ENCODE data around the gene GUCY1B1. TPM values are rescaled to one million over a fixed set of nuclear protein-coding genes. Genes with fewer than 3 reads are reported as not detected.

GUCY1B1 gene
- polyA plus RNA-seq, 1 donor (not counting 4 experiments of a cell fraction or from before 2014, with no cell fraction given): 0.05 TPM

- no peak overlapping the region for H3K4me2 ChIP-seq (ENCODE audit: control insufficient read depth, extremely low read depth, insufficient read depth, low read depth, low read length)
- H3K4me1 ChIP-seq (ENCODE audit: control insufficient read depth, extremely low read depth, insufficient read depth, low read length): no peaks in the 10 kb centered on the region
- H3K27ac ChIP-seq (ENCODE audit: control insufficient read depth, insufficient read depth, low read length): no peak overlapping the region
- no peak for DNase-seq (ENCODE audit: low read depth, low spot score)
- no peak for TF ChIP-seq EZH2 (IDR thresholded peaks at IDR 0.05; ENCODE audit: low read length)
- no peak for TF ChIP-seq CTCF (optimal IDR thresholded peaks at IDR 0.05 in 1 of 3, IDR thresholded peaks at IDR 0.05 in 1 of 3, conservative IDR thresholded peaks at IDR 0.05 in 1 of 3; ENCODE audit: extremely low read depth in 1 of 3, insufficient read depth in 2 of 3, low read length in 3 of 3)
- H3K9me3 ChIP-seq (ENCODE audit: control insufficient read depth, low read depth, low read length): no peaks in the 10 kb centered on the region
- no peak overlapping the region for H2AFZ ChIP-seq (ENCODE audit: control insufficient read depth, low read length)
- no peaks in the 10 kb centered on the region for H4K20me1 ChIP-seq (ENCODE audit: control insufficient read depth, extremely low read depth, insufficient read depth, low read length)
- dilution Hi-C loops (cut with MboI; ENCODE audit: extremely low pct_ligation_motif_present, low sequenced_read_pairs): no loop called here
- H3K9me1 ChIP-seq (ENCODE audit: control insufficient read depth, extremely low read depth, insufficient read depth, low read length): no peaks in the 10 kb centered on the region
- no peak overlapping the region for H3K9ac ChIP-seq (ENCODE audit: control insufficient read depth, extremely low read depth, insufficient read depth, low read length)
- no peaks in the 10 kb centered on the region for H3K79me2 ChIP-seq (ENCODE audit: control insufficient read depth, insufficient read depth, low read length)
- no peaks in the 10 kb centered on the region for H3K27me3 ChIP-seq (ENCODE audit: control insufficient read depth, extremely low read depth, insufficient read depth, low read length)
- H3K36me3 ChIP-seq (ENCODE audit: control insufficient read depth in 2 of 2, extremely low read depth in 1 of 2, insufficient read depth in 2 of 2, low read length in 2 of 2): no peaks in the 10 kb centered on the region
- H3K4me3 ChIP-seq (ENCODE audit: control insufficient read depth in 2 of 3, extremely low read depth in 1 of 3, insufficient read depth in 2 of 3, low read depth in 1 of 3, low read length in 3 of 3): no peak overlapping the region
- no peak for FAIRE-seq
These were observed 9.8 kb upstream of the GUCY1B1 start for GRCh38 chr4:155749041-155749440.

- no peaks in the 10 kb centered on the region for H3K36me3 ChIP-seq (ENCODE audit: control insufficient read depth in 2 of 2, extremely low read depth in 1 of 2, insufficient read depth in 2 of 2, low read length in 2 of 2)
- H2AFZ ChIP-seq (ENCODE audit: control insufficient read depth, low read length): no peak overlapping the region
- H3K79me2 ChIP-seq (ENCODE audit: control insufficient read depth, insufficient read depth, low read length): no peaks in the 10 kb centered on the region
- no peaks in the 10 kb centered on the region for H3K9me3 ChIP-seq (ENCODE audit: control insufficient read depth, low read depth, low read length)
- no peak overlapping the region for H3K4me3 ChIP-seq (ENCODE audit: control insufficient read depth in 2 of 3, extremely low read depth in 1 of 3, insufficient read depth in 2 of 3, low read depth in 1 of 3, low read length in 3 of 3)
- no peak overlapping the region for H3K27ac ChIP-seq (ENCODE audit: control insufficient read depth, insufficient read depth, low read length)
- no peak overlapping the region for H3K4me2 ChIP-seq (ENCODE audit: control insufficient read depth, extremely low read depth, insufficient read depth, low read depth, low read length)
- no peak overlapping the region for H3K9ac ChIP-seq (ENCODE audit: control insufficient read depth, extremely low read depth, insufficient read depth, low read length)
- TF ChIP-seq EZH2 (IDR thresholded peaks at IDR 0.05; ENCODE audit: low read length): no peak
- no peak for TF ChIP-seq CTCF (optimal IDR thresholded peaks at IDR 0.05 in 1 of 3, IDR thresholded peaks at IDR 0.05 in 1 of 3, conservative IDR thresholded peaks at IDR 0.05 in 1 of 3; ENCODE audit: extremely low read depth in 1 of 3, insufficient read depth in 2 of 3, low read length in 3 of 3)
- H3K9me1 ChIP-seq (ENCODE audit: control insufficient read depth, extremely low read depth, insufficient read depth, low read length): no peaks in the 10 kb centered on the region
- H3K27me3 ChIP-seq (ENCODE audit: control insufficient read depth, extremely low read depth, insufficient read depth, low read length): no peaks in the 10 kb centered on the region
- FAIRE-seq (no peak), DNase-seq (ENCODE audit: low read depth, low spot score) (no peak)
- H3K4me1 ChIP-seq (ENCODE audit: control insufficient read depth, extremely low read depth, insufficient read depth, low read length): no peaks in the 10 kb centered on the region
- dilution Hi-C loops (cut with MboI; ENCODE audit: extremely low pct_ligation_motif_present, low sequenced_read_pairs): no loop called here
- no peaks in the 10 kb centered on the region for H4K20me1 ChIP-seq (ENCODE audit: control insufficient read depth, extremely low read depth, insufficient read depth, low read length)
These were observed 7.3 kb upstream of the GUCY1B1 start for GRCh38 chr4:155751569-155751968.
